Measurements from ENCODE around the gene TAF13. TPM values are rescaled to one million over a fixed set of nuclear protein-coding genes. Genes with fewer than 3 reads are reported as not detected.

Gene TAF13
- total and polyA plus RNA-seq, 4 donors: 22.2 to 39.4 (median 34.3) TPM

GRCh38 chr1:109104364-109105151 is 28.8 kb upstream of the TAF13 start:
- H3K4me3 ChIP-seq: no peak overlapping the region
- H3K9me3 ChIP-seq (ENCODE audit: control insufficient read depth in 4 of 4, insufficient read depth in 3 of 4, low read length in 3 of 4): no peaks in the 10 kb centered on the region
- no peaks in the 10 kb centered on the region for H3K27me3 ChIP-seq (ENCODE audit: control insufficient read depth in 3 of 3, insufficient read depth in 3 of 3, low read length in 2 of 3)
- DNase-seq (no peak), ATAC-seq (ENCODE audit: insufficient read depth, low FRiP score) (no peak)
- H3K36me3 ChIP-seq (ENCODE audit: control insufficient read depth in 4 of 4, insufficient read depth in 4 of 4, low read length in 4 of 4): peaks cover 0 to 4% (median 0%) of the 10 kb centered on the region in 4 donors
- TF ChIP-seq CTCF (IDR thresholded peaks at IDR 0.05; ENCODE audit: control extremely low read depth, extremely low read depth): no peak
- WGBS, 2 donors: 91 to 93% methylated on average over 20 of the region's 20 CpGs
- H3K4me1 ChIP-seq (ENCODE audit: control insufficient read depth in 5 of 5, insufficient read depth in 5 of 5, low read length in 5 of 5): no peaks in the 10 kb centered on the region
- H3K9ac ChIP-seq (ENCODE audit: insufficient read depth in 1 of 2, low read length in 2 of 2): no peak overlapping the region
- no peak overlapping the region for H3K27ac ChIP-seq (ENCODE audit: low read depth in 1 of 2, low read length in 1 of 2)

- ATAC-seq (ENCODE audit: insufficient read depth, low FRiP score): peak; percentile 97
- H3K4me3 ChIP-seq: peak overlapping the region; percentile 98
- no peaks in the 10 kb centered on the region for H3K4me1 ChIP-seq (ENCODE audit: control insufficient read depth in 5 of 5, insufficient read depth in 5 of 5, low read length in 5 of 5)
- peak; percentile 98 to 99 (median 99) for DNase-seq
- peak overlapping the region; percentile 98 for H3K27ac ChIP-seq (ENCODE audit: low read depth in 1 of 2, low read length in 1 of 2)
- H3K9me3 ChIP-seq (ENCODE audit: control insufficient read depth in 4 of 4, insufficient read depth in 3 of 4, low read length in 3 of 4): no peaks in the 10 kb centered on the region
- peak overlapping the region; percentile 76 to 88 for H3K9ac ChIP-seq (ENCODE audit: insufficient read depth in 1 of 2, low read length in 2 of 2)
- peak; percentile 75 for TF ChIP-seq CTCF (IDR thresholded peaks at IDR 0.05; ENCODE audit: control extremely low read depth, extremely low read depth)
- WGBS, 2 donors: 0 to 1% methylated on average over 77 of the region's 77 CpGs
- H3K36me3 ChIP-seq (ENCODE audit: control insufficient read depth in 4 of 4, insufficient read depth in 4 of 4, low read length in 4 of 4): peaks cover 0 to 4% (median 1%) of the 10 kb centered on the region in 4 donors
- no peaks in the 10 kb centered on the region for H3K27me3 ChIP-seq (ENCODE audit: control insufficient read depth in 3 of 3, insufficient read depth in 3 of 3, low read length in 2 of 3)
These were observed 24.4 kb upstream of the TAF13 start for GRCh38 chr1:109099938-109100773.

DNA sequence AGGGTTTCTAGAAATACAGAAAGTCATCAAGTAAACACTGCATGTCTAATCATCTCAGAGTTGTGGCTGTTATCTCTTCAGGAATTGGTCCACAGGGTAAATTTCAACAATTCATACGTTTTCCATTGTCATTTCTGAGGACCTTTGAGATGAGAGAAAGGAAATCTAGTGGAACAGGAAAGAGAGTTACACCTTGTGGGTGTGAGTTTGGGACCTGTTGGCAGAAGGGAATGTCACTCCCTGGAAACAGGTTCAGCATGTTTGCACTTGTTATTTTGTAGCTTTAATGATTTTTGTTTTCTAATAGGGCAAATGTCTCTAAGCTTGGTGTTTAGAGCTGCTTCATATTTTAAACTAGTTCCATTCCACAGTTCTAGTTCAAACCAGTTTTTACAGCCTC is 20.3 kb upstream of the TAF13 start:
- TF ChIP-seq CTCF (IDR thresholded peaks at IDR 0.05; ENCODE audit: control extremely low read depth, extremely low read depth): no peak
- H3K4me1 ChIP-seq (ENCODE audit: control insufficient read depth in 5 of 5, insufficient read depth in 5 of 5, low read length in 5 of 5): peaks cover 4 to 16% (median 9%) of the 10 kb centered on the region in 5 donors
- H3K27ac ChIP-seq (ENCODE audit: low read depth in 1 of 2, low read length in 1 of 2): peak overlapping the region in 1 of 2 donors; percentile 40
- H3K36me3 ChIP-seq (ENCODE audit: control insufficient read depth in 4 of 4, insufficient read depth in 4 of 4, low read length in 4 of 4): peaks cover 5 to 13% (median 10%) of the 10 kb centered on the region in 4 donors
- no peak overlapping the region for H3K9ac ChIP-seq (ENCODE audit: insufficient read depth in 1 of 2, low read length in 2 of 2)
- peak in 1 of 3 donors; percentile 32 for DNase-seq
- H3K4me3 ChIP-seq: no peak overlapping the region
- no peaks in the 10 kb centered on the region for H3K9me3 ChIP-seq (ENCODE audit: control insufficient read depth in 4 of 4, insufficient read depth in 3 of 4, low read length in 3 of 4)
- no peaks in the 10 kb centered on the region for H3K27me3 ChIP-seq (ENCODE audit: control insufficient read depth in 3 of 3, insufficient read depth in 3 of 3, low read length in 2 of 3)
- WGBS, 2 donors: 43 to 69% methylated on average over 1 of the region's 1 CpG
- no peak for ATAC-seq (ENCODE audit: insufficient read depth, low FRiP score)
